Loucy (cell line): ENCODE data around the gene CMTR1.

Experiments
- CTCF ChIP-seq: fragments of 200-600 bp; sonication (generic); conservative IDR thresholded peaks from 2 replicates; pipeline ENCODE4 v1.5.1; 2014; ENCODE audit warnings: mild to moderate bottlenecking, antibody characterized with exemption, low read length
- EZH2phosphoT487 ChIP-seq: fragments of 200-600 bp; IDR thresholded peaks from 2 replicates; pipeline ENCODE4 v1.6.1; 2018; ENCODE audit warnings: antibody characterized with exemption, mild to moderate bottlenecking, moderate library complexity, borderline replicate concordance

GRCh38 chr6:37483252-37483901 is 50.4 kb downstream of the CMTR1 start:
- no peak for TF ChIP-seq CTCF
- TF ChIP-seq EZH2phosphoT487 = no peak
